Neural progenitor cell (in vitro differentiated cells): Measurements from ENCODE around the gene TNFRSF13B. TPM values are rescaled to one million over a fixed set of nuclear protein-coding genes. Genes with fewer than 3 reads are reported as not detected.
A peak's percentile ranks its signal among the peaks of the same experiment; 100 is the strongest.

ENCODE experiments used
- DNase-seq: peaks from one replicate; pipeline ENCODE4 v3.0.0-alpha.2; 2016; ENCODE audit warnings: low spot score
- H2AFZ ChIP-seq: fragments of 200-600 bp; sonication (generic); replicated peaks from 2 replicates; pipeline ENCODE4 v1.6.1; 2016; ENCODE audit warnings: antibody characterized with exemption
- H3F3A ChIP-seq: fragments of 200-600 bp; sonication (generic); 2 replicates; pipeline ENCODE4 v1.6.1; 2016; ENCODE audit warnings: antibody characterized with exemption, low read depth
- H3K27ac ChIP-seq: fragments of 200-600 bp; sonication (generic); 2 replicates; pipeline ENCODE4 v1.5.1; 2016; ENCODE audit warnings: mild to moderate bottlenecking
- H3K27me3 ChIP-seq: fragments of 200-600 bp; sonication (generic); 2 replicates; pipeline ENCODE4 v1.6.1; 2016; ENCODE audit warnings: mild to moderate bottlenecking, moderate library complexity
- H3K36me3 ChIP-seq: fragments of 200-600 bp; sonication (generic); 2 replicates; pipeline ENCODE4 v1.5.1; 2016
- H3K4me1 ChIP-seq: fragments of 200-600 bp; sonication (generic); 2 replicates; pipeline ENCODE4 v1.6.1; 2016; ENCODE audit warnings: mixed run types
- H3K4me2 ChIP-seq: fragments of 200-600 bp; sonication (generic); 2 replicates; pipeline ENCODE4 v1.6.1; 2016
- H3K4me3 ChIP-seq: fragments of 200-600 bp; sonication (generic); 2 replicates; pipeline ENCODE4 v1.5.1; 2016
- H3K79me2 ChIP-seq: fragments of 200-600 bp; sonication (generic); 2 replicates; pipeline ENCODE4 v1.6.1; 2016; ENCODE audit warnings: low read depth
- H3K9ac ChIP-seq: fragments of 200-600 bp; sonication (generic); 2 replicates; pipeline ENCODE4 v1.6.1; 2016
- H3K9me3 ChIP-seq: fragments of 200-600 bp; sonication (generic); 2 replicates; pipeline ENCODE4 v1.5.1; 2016; ENCODE audit warnings: low read depth
- H4K20me1 ChIP-seq: fragments of 200-600 bp; sonication (generic); 2 replicates; pipeline ENCODE4 v1.6.1; 2016; ENCODE audit warnings: low read depth
- H3K27ac Mint-ChIP-seq: 3 replicates; pipeline ENCODE4 v1.8.0; 2021; ENCODE audit warnings: mixed read lengths
- H3K27me3 Mint-ChIP-seq: 2 replicates; pipeline ENCODE4 v1.8.0; 2022; ENCODE audit warnings: low read depth, mild to moderate bottlenecking, inconsistent platforms, moderate library complexity, mixed read lengths; ENCODE audit not compliant: insufficient read depth
- H3K36me3 Mint-ChIP-seq: 3 replicates; pipeline ENCODE4 v1.8.0; 2021; ENCODE audit warnings: mixed read lengths
- H3K4me1 Mint-ChIP-seq: 3 replicates; pipeline ENCODE4 v1.8.0; 2021; ENCODE audit warnings: mixed read lengths
- H3K4me3 Mint-ChIP-seq: 3 replicates; pipeline ENCODE4 v1.8.0; 2021; ENCODE audit warnings: mild to moderate bottlenecking, moderate library complexity, mixed read lengths
- H3K9me3 Mint-ChIP-seq: 3 replicates; pipeline ENCODE4 v1.8.0; 2020; ENCODE audit warnings: mixed read lengths
- CTCF ChIP-seq: fragments of 200-600 bp; sonication (generic); IDR thresholded peaks from 2 replicates; pipeline ENCODE4 v1.5.1; 2017; ENCODE audit warnings: antibody characterized with exemption, mild to moderate bottlenecking
- EZH2 ChIP-seq: fragments of 200-600 bp; sonication (generic); IDR thresholded peaks from 2 replicates; pipeline ENCODE4 v1.6.1; 2017; ENCODE audit warnings: antibody characterized with exemption, mild to moderate bottlenecking, moderate library complexity
- EZH2phosphoT487 ChIP-seq: fragments of 200-600 bp; sonication (generic); IDR thresholded peaks from 2 replicates; pipeline ENCODE4 v1.6.1; 2017; ENCODE audit warnings: antibody characterized with exemption
- total RNA-seq: library from RNA; depleted of rRNA; stranded (reverse); fragments of >200 nt; gene quantifications from 2 replicates; pipeline ENCODE4 v1.2.3, GENCODE V29; 2015; ENCODE audit warnings: low replicate concordance

TNFRSF13B gene
- total RNA-seq, 1 donor from 2014 or later, result not detected

- no peak for DNase-seq
- Histone ChIP-seq H3K4me2 (no peak overlapping the region), H3K4me3 (no peak overlapping the region), H3K9ac (no peak overlapping the region), H3K36me3 (no peaks in the 10 kb centered on the region), H2AFZ (no peak overlapping the region), H3K79me2 (no peaks in the 10 kb centered on the region), H3K9me3 (no peaks in the 10 kb centered on the region), H3K27ac (no peak overlapping the region), H3K4me1 (no peaks in the 10 kb centered on the region), H4K20me1 (no peaks in the 10 kb centered on the region), H3K27me3 (no peaks in the 10 kb centered on the region), H3F3A (no peaks in the 10 kb centered on the region)
- TF ChIP-seq CTCF (no peak), EZH2 (no peak), EZH2phosphoT487 (no peak)
- peaks cover 8% of the 10 kb centered on the region for H3K27me3 Mint-ChIP-seq
- peaks cover 23% of the 10 kb centered on the region for H3K4me1 Mint-ChIP-seq
- H3K9me3 Mint-ChIP-seq, result no peaks in the 10 kb centered on the region
- H3K27ac Mint-ChIP-seq, result peak overlapping the region; percentile 83
- no peaks in the 10 kb centered on the region for H3K36me3 Mint-ChIP-seq
- peak overlapping the region; percentile 38 for H3K4me3 Mint-ChIP-seq
Measured at GRCh38 chr17:16911141-16911937, 60.6 kb downstream of the TNFRSF13B start.

- no peak overlapping the region for H3K4me2 ChIP-seq
- no peak overlapping the region for H3K27ac Mint-ChIP-seq
- H3K9me3 Mint-ChIP-seq, result no peaks in the 10 kb centered on the region
- H3K27me3 Mint-ChIP-seq, result peaks cover 6% of the 10 kb centered on the region
- no peaks in the 10 kb centered on the region for H3K9me3 ChIP-seq
- TF ChIP-seq CTCF, result no peak
- TF ChIP-seq EZH2, result no peak
- no peak for TF ChIP-seq EZH2phosphoT487
- no peaks in the 10 kb centered on the region for H3K4me1 ChIP-seq
- H3K4me3 Mint-ChIP-seq, result no peak overlapping the region
- no peaks in the 10 kb centered on the region for H4K20me1 ChIP-seq
- H3F3A ChIP-seq, result no peaks in the 10 kb centered on the region
- no peak overlapping the region for H3K9ac ChIP-seq
- H3K79me2 ChIP-seq, result no peaks in the 10 kb centered on the region
- H3K27me3 ChIP-seq, result no peaks in the 10 kb centered on the region
- H3K27ac ChIP-seq, result no peak overlapping the region
- no peaks in the 10 kb centered on the region for H3K36me3 ChIP-seq
- H3K4me3 ChIP-seq, result no peak overlapping the region
- no peaks in the 10 kb centered on the region for H3K36me3 Mint-ChIP-seq
- peaks cover 23% of the 10 kb centered on the region for H3K4me1 Mint-ChIP-seq
- DNase-seq, result no peak
- H2AFZ ChIP-seq, result no peak overlapping the region
Measured at GRCh38 chr17:16910341-16910740, 61.6 kb downstream of the TNFRSF13B start.

GRCh38 chr17:16909472-16910246 lies 62.3 kb downstream of the TNFRSF13B start:
- DNase-seq, result no peak
- no peaks in the 10 kb centered on the region for H4K20me1 ChIP-seq
- no peaks in the 10 kb centered on the region for H3K4me1 ChIP-seq
- H3K27ac ChIP-seq, result no peak overlapping the region
- H3K27me3 ChIP-seq, result no peaks in the 10 kb centered on the region
- Mint-ChIP-seq H3K9me3 (no peaks in the 10 kb centered on the region), H3K27me3 (peaks cover 6% of the 10 kb centered on the region), H3K27ac (no peak overlapping the region), H3K4me3 (no peak overlapping the region), H3K36me3 (no peaks in the 10 kb centered on the region), H3K4me1 (peaks cover 23% of the 10 kb centered on the region)
- no peaks in the 10 kb centered on the region for H3F3A ChIP-seq
- no peak overlapping the region for H3K9ac ChIP-seq
- H3K4me2 ChIP-seq, result no peak overlapping the region
- no peaks in the 10 kb centered on the region for H3K9me3 ChIP-seq
- TF ChIP-seq EZH2, result no peak
- TF ChIP-seq EZH2phosphoT487, result no peak
- TF ChIP-seq CTCF, result no peak
- H3K79me2 ChIP-seq, result no peaks in the 10 kb centered on the region
- H3K4me3 ChIP-seq, result no peak overlapping the region
- no peak overlapping the region for H2AFZ ChIP-seq
- no peaks in the 10 kb centered on the region for H3K36me3 ChIP-seq
